Jurkat, Clone E6-1 (cell line): ENCODE data around the gene BRD4.

Experiments used
- DNase-seq: peaks from one replicate; pipeline ENCODE4 v3.0.0-alpha.2; 2011; ENCODE audit warnings: low read depth, low spot score
- H3K4me3 ChIP-seq: 2 replicates; pipeline ENCODE4 v1.5.1; 2011; ENCODE audit warnings: mild to moderate bottlenecking, low read length, control low read depth, moderate library complexity

BRD4 gene

DNA sequence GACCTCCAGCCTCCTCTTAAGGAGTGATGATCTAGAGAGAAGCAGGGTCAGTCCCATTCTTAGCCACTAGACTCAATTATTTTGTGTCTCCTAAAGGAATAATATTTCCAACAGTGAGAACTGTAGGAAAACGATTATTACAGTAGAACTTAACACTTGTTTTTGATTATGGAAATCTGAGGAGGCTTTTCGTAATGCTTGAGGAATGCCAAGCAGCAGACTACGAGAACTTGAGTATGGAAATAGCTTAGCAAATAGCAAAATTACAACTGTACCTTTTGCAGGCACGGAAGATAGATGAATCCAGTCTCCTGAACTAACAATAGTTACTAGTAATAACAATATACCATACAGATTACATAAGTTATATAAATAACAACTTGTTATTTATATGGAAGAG lies 12.2 kb downstream of the BRD4 start:
- no peak for DNase-seq

DNA sequence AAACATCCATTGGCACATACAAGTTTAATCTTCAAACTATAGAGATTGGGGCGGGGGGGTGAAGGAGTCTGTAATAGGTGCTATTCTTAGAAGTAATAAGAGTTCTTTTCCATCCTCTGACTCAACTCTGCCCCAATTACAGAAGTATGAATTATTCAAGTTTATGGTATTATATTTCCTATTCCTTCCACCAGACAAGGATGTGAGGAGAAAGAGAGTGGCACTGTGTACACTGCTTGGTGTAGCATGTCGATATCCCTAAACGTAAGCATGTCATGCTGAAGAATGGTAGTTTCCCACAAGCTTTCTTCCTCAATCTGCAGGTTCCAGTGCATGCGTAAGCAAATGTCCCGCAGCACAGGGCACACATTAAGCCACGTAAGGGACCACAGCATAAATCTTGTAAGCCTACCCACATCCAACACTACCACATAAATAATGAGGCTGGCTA lies 14.1 kb downstream of the BRD4 start:
- no peak overlapping the region for H3K4me3 ChIP-seq
- no peak for DNase-seq

More for the DNA sequence above, 12.2 kb downstream of the BRD4 start:
- no peak overlapping the region for H3K4me3 ChIP-seq

DNA sequence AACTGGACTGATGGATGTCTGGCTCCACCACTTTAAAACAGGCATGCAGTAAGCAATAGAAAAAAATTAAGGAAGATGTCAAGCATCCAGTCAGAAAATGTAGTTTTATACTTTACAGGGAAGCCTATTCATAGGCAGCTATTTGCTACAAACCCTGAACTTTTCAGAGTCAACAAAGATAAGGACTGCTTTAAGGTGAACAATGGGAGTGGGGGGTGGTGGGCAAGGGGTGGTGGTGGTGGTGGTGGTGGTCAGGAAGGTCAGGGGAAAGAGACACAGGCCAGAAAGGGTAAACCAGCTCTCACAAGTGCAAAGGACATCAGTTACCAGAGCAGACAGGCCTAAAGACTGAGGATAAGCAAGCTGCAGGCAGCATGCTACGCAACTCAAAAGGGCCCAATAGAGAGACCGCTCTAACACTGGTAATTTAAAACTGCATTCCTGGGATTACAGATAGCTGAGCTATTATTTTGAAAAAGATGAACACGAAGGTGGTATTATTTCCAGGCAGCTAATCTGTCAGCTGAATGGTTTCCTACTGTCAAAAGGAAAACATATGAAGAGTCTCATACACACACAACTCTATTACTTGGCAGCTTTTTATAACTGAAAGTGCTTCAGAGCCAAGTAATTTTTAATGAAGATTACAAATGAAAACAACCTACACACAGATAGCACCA lies 14.8 kb downstream of the BRD4 start:
- DNase-seq: no peak
- no peak overlapping the region for H3K4me3 ChIP-seq

DNA sequence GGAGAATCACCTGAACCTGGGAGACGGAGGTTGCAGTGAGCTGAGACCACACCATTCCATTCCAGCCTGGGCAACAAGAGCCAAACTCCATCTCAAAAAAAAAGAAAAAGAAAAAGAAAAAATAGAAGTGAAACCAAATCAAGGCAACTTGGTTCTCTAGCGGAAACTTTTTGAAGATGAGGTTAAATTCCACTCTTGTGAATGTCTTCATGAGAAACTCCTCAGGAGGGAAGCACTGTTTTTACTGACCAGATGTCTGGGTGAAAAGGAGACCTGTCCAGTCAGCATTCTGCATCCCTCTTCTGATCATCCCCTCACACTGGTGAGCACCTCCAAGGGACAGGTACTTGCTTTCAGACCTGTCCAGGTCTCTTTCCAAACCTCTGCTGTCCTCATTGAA lies 15.8 kb downstream of the BRD4 start:
- DNase-seq: no peak
- H3K4me3 ChIP-seq: no peak overlapping the region

DNA sequence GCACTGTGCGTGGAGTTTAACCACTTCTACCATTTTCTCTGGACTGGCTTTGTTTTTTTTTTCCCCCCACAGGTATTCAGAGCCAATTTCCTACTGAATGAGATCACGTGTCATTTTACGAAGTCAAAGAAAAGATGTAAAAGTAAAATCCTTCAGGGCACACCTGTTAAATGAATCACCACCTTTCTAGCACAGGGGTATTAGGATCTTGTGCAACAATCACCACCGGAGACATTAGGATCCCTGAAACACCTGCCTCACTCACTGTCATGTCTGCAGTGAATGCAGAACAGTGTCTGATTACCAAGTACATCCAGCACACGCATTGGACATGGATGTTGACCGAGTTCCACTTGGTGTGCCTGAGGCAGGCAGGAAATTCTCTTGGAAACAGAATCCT lies 17.2 kb downstream of the BRD4 start:
- DNase-seq: no peak
- H3K4me3 ChIP-seq: no peak overlapping the region

DNA sequence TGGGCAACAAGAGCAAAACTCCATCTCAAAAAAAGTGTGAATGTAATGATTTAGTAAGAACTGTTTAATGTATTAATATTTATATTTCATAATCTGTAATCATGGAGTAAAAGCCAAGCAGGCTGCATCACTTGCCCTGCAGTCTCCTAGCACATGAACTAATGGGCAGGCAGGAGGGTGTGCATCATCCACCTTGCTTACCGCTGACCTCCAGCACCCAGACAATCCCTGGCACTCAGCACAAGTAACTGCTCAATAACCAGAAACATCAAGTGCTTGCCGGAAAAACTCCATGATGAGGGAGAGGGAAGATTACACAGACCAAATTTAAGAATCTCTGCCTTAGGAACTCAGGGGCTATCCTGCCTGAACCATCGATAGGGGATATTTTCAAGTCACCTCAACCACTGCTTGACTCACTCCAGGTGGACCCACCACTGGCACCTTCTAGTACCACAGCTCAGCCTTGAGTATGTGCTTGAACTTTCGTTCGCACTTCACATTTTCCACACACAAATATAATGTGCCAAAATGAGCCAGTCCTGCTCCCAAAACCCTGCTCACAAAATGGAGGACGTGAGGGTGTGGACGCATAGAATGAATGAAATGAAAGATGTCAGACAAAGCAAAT lies 18.6 kb downstream of the BRD4 start:
- no peak overlapping the region for H3K4me3 ChIP-seq
- DNase-seq: no peak

DNA sequence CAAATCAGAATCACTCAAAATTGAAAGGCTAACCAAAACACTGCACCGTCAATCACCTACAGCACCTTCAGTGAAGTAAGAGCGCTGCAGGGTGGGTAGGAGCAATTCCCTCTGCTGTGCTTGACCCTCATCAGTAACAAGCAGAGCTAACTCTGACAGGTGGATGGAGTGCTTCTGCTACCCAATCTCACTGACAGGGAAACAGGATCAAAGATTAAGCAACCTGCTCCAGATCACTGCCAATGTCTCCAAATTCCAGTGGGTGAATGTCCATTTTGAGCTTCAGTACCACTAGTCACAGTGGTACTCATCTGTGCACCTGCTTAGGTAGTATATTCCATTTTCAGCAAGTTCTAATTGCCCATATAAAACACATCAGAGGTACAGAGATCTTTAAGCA lies 25.2 kb downstream of the BRD4 start:
- no peak overlapping the region for H3K4me3 ChIP-seq
- no peak for DNase-seq

DNA sequence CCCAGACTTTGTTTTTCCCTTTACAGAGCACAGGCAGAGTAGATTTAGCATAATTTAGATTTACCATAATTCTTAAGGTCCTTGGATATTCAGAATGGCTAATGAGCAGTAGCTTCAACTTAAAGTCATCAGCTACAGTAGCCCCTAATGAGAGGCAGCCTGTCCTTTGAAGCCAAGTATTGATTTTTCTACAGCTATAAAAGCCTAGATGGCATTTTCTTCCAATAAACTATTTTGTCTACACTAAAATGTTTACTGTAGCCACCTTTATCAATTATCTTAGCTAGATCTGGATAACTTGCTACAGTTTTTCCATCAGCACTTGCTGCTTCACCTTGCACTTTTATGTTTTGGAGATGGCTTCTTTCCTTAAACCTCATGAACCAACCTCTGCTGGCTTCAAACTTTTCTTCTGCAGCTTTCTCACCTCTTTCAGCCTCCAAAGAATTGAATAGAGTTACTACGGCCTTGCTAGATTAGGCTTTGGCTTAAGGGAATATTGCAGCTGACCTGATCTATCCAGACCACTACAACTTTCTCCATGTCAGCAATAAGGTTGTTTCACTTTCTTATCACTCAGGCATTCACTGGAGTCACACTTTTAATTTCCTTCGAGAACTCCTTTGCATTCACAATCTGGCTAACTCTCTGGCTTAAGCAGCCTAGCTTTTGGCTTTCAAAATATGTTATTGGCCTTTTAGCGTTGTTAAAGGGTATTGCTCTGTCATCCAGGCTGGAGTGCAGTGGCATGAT lies 26.6 kb downstream of the BRD4 start:
- no peak overlapping the region for H3K4me3 ChIP-seq
- no peak for DNase-seq

DNA sequence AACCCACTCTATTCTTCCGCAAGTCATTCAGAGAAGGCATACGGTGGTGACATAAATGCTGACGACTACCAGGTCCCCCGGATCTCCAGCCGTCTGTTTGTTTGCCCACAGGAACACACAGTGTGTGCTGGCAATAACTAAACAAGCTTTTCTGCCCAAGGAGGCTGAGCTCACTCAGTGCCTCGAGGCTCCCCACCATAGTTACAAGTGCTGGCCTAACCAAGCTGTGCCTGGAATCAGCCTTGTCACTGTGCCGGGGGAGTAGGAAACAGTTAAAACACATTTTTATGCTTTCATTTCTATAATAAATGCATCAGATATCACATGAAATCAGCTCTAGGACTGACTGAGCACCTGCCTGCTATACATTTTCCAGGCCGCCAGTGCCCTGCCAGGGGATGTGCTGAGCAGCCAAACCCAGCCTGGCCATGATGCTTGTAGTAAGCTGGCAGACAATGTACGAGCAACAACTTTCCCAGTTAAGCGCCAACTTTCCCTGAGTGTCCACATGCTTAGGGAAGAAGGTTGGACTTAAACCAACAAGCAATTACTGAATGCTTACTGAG lies 28.1 kb downstream of the BRD4 start:
- no peak for DNase-seq
- H3K4me3 ChIP-seq: no peak overlapping the region

DNA sequence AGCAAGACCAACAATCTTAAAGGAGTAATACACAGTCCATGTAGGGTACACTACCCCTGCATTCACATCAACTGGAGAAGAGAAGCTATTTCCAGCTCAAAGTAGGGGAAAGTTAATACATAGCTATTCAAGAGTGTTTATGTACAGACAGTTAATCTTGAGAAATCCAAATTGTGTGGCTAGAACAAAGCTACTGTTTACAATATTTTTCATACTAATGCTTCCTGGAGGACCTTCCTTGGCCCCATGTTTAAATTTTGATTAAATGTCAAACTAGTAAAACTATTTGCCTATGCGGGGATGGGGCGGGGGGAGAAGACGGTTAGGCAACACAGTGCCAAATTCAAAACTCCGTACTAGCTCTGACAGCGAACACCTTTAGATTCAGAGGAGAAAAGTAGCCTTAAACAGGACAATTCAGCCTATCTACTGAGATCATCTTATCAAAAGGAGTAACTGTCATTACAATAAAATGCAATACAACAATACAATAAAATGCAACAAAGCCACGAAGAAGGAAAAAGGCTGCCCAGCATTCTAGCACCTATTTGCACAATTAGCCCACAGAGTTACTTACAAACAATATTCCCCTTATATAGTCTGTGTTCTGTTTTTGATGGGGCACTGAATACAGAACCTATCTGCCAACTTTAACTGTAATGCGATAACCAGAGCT lies 29.1 kb downstream of the BRD4 start:
- no peak for DNase-seq

DNA sequence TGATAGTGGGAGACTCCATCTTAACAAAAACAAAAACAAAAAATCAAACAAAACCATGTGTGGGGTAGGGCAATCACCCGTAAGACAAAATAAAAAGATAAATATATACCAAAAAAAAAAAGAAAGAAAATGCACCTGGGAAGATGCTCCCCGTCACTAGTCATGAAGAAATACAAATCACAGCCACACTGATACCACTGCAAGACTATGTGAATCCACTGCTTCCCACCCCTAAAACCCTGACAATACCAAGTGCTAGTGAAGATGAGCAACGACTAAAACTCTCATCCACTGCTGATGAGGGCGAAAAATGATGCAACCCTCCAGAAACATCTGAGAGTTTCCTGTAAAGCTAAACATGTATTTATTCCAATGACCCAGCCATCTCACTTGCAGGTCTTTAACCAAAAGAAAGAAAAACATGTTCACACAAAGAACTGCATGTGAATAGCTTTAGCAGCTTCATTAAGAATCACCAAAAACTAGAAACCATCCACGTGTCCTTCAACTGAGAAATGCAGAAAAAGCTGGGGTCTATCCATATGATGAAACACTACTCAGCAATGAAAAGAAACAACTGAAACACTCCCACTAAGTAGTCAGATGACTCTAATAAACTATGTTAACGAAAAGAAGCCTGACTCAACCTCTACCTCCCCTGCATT lies 31.7 kb downstream of the BRD4 start:
- no peak for DNase-seq
- no peak overlapping the region for H3K4me3 ChIP-seq

More for the DNA sequence above, 29.1 kb downstream of the BRD4 start:
- no peak overlapping the region for H3K4me3 ChIP-seq

DNA sequence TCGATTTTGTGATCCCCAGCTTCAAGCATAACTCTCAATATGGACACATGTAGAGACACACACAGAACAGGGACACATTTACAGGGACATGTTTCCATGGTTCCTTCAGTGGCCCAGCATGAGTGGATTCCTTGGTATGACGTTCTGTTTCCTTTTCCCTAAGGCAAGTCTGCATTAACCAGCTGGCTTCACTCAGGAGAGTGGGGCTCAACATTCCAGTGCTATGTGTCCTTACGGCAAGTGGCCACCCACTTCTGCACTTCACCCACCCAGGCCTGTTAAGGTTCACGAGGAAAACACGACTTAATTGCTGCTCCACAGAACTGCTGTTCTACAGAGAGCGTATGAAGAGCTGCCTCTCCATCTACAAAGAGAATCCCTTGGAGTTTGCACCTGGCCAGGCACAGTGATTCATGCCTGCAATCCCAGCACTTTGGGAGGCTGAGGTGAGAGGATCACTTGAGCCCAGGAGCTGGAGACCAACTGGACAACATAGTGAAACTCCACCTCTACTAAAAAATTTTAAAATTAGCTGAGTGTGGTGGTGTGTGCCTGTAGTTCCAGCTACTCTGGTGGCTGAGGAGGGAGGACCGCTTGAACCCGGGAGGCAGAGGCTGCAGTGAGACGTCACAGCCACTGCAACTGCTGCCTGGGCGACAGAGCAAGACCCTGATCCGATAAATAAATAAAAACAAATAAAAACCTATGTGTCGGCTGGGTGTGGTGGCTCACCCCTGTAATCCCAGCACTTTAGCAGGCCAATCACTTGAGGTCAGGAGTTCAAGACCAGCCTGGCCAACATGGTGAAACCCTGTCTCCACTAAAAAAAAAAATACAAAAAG lies 32.5 kb downstream of the BRD4 start:
- DNase-seq: no peak
- no peak overlapping the region for H3K4me3 ChIP-seq

DNA sequence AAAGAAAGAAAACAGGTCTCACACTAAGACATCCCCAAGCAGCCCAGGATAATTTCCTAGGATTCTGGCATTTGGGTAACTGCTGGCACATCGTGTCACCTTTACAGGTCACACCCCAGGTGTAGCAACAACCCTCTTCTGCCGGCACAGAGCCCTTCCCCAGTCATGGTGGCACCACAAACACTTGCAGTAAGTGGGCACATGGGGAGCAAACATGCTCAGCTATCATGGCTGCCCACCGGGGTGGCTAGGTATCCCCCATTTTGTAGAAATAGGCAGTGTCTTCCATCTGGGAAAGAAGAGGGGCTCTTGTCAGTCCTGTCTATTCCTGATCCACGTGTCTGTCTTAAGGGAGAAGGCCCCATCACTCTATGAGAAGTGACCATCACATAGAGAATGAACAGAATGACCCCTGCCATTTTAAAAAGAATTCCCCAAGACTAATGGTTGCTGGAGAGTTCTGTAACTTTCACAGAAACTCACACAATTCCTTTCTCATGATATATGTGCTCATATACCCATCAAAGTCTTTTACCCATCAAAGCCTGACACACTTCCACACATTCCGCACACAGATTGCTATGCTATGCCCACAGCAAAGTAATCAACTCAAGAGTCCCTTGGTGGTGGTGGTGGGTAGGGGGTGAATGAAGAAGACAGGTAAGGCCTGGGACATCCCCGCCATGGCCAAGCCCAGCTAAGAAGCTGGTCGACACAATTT lies 33.3 kb downstream of the BRD4 start:
- H3K4me3 ChIP-seq: no peak overlapping the region
- no peak for DNase-seq

DNA sequence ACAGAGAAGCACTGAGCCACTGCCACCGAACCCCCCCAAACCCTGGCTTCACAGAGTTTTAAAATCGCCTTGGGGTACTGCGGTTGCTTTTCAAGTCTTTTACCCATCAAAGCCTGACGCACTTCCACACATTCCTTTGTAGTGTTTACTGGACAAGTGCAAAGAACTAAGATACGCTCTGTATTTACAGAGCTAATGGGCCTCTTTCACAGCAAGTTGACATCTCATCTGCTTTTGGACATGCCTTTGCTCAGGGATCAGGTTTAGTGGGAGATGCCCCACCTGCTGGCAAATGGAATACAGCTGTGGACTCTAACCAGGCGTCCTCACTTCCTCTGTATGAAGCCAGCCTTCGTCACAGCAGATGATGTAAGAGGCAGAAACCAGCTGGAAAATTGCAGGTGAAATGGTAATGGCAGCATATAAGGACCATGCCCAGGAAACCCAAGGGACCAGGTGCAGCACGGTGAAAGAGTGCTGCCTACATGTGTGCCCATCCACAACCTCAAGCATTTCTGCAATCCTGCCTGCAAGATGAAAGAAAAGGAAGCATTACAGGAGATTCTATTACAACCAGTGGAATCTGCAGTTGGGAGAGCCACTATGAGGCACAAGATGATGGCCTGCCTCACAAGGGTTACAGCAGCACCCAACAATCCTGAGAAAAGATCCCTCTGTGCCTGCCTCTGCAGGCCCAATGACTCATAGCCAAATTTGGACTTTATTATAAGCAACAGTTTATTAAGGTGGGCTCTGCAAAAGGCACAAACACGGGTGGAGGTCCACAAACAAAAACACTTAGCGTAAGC lies 34.7 kb downstream of the BRD4 start:
- DNase-seq: peak; percentile 61

DNA sequence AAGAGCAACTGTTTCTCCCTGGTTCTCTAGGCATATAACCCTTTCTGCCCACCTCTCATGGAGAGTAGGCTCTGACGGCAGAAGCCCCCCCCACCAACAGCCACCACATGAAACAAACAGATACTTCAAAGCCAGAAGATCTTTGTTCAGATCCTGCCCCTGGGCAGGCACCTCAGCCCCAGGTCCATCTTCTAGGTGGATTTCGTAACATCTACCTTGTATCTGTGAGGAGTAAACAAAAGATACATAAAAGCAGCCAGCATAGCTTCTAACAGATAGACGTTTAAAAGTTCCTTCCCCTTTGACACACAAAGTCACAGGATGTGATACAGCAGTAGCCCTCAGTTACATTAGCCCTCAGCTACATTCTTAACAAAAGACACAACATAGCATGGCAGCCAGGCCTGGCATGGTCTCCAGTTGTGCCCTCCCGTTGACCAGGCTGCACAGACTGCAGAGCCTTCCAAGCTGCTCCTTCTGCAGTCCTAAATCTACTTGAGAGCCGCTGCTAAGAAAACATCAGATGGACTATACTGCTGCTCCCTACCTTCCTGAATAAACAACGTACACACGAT lies 35.4 kb downstream of the BRD4 start:
- H3K4me3 ChIP-seq: no peak overlapping the region
- DNase-seq: no peak

More for the DNA sequence above, 34.7 kb downstream of the BRD4 start:
- H3K4me3 ChIP-seq: no peak overlapping the region

DNA sequence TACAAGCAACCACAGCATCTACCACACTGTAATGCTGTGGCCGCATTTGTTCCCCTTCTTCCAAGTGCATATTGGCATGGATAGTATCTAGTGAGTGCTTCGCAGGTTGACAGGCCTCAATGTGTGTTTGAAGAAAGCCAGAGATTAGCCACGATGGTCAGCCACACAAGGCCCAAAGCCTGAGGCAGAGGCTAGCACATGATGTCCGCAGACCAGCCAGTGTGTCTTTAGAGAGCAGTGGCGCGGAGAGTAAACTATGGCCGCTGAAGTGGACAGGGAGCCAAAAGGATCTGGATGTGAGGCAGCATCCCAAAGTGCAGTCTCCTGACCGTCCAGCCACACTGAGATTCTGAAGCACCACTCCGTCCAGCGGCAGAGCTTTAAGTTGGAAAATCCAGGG lies 36.0 kb downstream of the BRD4 start:
- DNase-seq: no peak
- H3K4me3 ChIP-seq: no peak overlapping the region
